ENCODE data around the gene ADCY7.
"Not testable (repeated sequence)": the region's sequence is repeated elsewhere in the genome, so short reads cannot be mapped to it uniquely, and the experiment has no call there.

The ADCY7 gene

DNA sequence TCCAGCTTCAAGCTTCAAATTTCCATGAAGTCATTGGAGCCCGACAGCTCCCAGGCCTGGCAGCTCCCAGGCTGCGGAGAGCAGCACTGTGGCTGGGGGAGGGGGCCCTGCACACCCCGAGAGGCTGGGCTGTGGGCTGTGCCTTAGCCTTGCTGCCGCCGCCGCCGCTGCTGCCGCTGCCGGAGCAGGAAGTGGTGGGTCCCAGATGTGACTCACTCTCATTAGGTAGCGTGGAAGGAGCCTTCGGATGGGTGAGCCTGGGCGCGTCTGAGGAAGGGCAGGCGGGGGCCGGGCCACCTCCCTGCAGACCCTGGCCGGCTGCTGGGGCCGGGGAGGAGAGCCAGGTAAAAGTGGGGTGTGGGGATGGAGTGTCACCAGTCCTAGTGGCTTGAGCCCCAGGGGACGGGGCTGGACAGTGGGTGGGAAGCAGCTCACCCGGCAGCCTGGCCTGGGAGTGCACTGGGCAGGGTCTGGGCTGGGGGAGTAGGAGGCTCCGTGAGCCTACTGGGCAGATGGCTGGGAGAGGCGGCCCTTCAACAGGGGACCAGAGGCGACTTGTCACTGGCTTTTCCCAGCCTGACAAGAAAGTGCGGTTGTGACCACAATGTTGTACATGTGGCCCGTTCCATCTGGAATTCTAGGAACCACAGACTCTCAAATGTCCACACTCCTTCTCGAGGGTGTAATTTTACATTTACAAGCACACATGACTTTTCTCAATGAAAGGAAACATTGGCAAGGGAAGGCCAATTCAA is at the start of gene ADCY7:
Gene ADCY7 (plus strand): TSS at position 215 of the 755 bp plus-strand sequence. CDS start 21,629 bp downstream, outside the sequence.
- no peak for DNase-seq

DNA sequence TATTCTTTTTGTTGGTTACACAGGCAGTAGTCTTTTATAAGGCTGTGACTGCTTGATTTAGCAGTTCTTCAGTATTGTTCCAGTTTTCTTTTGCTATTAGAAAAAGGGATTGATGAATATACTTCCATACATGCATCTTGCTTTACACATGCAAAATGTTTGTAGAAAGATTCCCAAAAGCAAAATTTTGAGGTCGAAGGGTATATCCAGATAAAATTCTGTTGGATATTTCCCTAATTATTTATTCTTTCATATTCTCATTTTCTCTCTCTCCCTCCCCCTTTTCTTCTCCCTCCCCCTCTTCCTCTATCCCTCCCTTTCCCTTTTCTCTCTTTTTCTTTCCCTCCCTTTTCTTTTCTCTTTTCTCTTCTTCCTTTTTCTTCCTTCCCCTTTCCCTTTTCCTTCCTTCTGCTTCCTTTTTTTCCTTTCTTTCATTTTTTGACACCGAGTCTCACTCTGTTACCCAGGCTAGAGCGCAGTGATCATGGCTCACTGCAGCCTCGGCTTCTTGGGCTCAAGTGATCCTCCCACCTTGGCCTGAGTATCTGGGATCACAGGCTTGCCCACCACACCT is 46.9 kb upstream of the ADCY7 start:
- DNase-seq = no peak

DNA sequence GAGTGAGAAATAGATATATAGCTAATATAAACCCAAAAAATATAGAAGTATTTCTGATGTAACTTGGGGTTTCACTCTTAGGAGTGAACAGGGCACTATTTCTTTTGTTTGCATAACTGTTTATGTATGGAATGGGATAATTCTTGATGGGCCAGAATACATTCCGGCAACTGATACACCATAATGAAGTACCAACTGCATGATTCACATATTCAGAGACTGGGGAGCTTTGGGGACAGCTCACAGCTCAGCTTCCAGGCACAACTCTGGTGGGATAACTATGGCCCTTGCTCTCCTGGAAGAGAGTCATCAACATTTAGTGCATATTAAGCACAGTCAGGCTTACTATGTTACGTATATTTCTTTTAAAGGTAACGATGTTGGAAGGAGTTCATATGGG is 42.1 kb upstream of the ADCY7 start:
- DNase-seq = no peak

DNA sequence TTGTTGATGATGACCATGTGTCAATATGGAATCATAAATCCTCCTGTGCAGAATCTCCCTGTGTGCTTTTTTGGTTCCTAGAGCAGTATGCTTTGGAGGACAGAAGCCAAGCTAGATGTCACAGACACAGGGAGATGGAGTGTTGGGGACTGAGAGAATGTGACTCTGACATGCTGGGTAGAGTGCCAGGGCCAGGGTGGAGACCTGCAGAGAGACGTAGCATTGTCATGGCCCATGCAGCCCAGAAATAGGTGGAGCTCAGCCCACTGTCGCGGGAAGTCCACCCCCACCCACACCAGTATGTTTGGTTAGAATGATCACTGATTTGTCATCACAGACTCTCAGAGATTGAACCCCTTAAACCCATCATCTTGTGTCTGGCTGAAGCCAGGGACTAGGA is 39.2 kb upstream of the ADCY7 start:
- DNase-seq = no peak

DNA sequence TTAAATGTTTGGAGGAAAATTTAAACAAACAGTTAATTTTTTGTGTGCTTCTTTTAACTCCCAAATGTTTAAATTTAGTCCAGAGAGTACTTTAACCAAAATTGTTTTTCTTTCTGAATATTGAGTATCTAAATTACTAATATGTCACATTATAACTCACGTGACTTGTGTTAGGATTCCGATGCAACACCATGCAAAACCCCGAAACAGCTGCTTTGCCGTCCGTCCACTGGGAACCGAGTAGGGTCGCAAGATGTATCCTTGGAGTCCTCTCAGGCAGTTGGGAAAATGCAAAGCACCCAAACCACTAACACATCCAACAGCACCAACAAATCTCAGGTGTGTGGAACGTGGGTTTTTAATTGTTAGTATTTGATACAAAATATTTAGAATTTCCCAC is 38.7 kb upstream of the ADCY7 start:
- DNase-seq = no peak

DNA sequence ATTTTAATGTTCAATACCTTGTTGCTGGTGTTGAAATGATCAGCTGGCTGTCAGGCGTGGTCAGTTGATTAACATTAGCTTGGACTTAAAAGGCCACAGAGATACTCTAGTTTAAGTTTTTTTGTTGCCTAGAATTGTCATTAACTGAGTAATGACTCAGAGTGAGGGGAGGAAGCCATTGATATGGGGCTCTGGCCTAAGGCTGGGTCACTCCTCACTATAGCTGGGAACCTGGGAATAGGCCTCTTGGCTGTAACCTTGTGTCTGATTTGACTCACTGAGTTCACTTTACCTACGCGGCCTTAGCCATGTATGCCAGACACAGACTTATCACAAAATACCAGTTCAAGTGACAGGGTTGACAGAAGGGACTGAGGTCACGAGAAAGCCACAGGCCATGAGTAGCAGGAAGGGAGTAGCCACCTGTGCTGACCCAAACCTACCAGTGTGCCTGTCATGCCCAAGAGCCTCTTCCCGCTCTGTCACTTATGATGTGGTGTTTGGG is 37.9 kb upstream of the ADCY7 start:
- DNase-seq = no peak

DNA sequence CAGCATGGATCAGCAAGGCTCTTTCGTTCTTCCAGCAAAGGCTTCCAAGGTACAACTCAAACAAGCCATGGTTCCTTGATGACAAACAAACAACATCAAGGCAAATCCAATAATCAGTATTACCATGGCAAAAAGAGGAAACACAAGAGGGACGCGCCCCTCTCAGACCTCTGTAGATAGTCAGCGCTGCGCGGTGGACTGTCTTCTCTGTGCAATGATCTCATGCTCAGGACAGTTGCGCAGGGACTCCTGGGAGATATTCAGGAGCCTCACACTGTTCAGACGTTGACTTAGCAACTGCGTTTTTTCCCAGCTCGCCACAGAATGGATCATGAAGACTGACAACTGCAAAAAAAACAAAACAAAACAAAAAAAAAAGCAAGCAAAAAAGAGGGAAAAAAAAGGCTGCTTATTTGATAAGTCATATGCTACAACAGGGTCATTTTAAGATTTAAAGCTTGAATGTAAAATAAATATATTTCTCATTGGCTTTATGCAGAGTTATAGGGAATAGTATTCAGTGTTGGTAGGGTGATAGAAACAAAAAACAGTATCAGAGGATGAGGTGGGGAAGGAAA is 37.1 kb upstream of the ADCY7 start:
- DNase-seq = no peak

DNA sequence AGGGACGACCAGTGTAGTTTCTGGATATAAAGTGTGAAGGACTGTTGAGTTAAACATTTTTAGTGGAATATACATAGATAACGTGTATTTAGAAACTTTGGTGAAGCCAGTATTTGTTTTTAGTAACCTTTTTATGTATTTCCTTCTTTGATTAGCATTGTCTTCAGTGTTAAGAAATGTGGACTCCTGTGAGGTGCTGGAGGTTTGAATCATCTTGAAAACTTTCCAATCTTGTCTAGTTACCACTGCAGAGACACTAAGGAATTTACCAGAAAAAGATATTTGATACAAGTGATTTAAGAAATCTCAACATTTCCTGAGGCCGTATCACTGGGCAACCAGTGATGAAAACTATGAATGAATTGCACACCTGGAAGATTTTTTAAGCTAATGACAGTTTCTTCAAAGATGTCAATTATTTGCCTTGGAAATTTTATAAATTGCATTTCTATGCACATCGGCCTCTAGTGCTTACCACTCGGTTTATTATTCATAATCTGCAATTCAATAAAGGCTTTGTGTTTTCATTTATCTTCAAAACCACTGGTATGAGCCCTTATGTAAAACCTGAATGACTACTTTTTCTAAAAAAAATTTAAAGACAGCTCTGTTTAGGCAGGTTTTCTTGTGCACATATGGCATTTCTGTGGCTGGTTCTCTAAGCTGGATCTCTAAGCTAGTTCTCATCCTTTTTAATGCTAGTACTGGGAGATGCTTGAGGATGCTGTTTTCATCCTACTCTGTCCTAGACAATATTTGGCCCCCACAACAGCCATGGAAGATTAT is 31.4 kb upstream of the ADCY7 start:
- no peak for DNase-seq

DNA sequence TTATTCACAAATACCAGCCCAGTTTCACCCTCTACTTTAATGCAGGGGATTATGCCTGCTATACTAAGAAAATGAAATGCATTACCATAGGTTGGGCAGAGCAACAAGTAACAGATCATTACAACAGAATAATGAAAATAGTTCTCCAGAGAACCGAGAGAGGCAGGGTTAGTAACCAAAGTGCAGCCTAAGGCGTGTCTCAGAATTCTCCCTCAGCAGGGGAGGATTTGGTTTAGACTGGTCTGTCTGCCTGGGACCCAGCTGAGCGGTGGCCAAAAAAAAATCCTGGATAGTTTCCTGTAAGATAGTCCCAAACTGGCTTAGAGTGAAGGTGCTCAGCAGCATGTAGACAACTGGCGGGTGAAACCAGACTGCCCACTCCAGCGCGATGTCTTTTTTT is 30.8 kb upstream of the ADCY7 start:
- DNase-seq = no peak

DNA sequence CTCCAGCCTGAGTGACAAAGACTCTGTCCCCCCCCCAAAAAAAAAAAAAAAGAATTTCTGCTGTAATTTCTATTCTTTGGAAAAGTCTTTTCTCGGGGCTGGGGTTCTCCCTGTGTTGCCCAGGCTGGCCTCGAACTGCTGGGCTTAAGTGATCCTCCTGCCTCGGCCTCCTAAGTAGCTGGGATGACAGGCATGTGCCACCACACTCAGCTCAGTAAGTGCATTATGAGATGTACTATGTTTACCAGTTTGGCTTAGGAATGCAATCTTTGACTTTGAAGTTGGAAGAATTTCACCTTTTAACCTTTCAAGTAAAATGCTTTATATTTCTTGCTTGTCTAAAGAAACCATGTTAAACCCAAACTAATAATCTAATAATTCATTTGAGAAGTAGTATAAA is 28.0 kb upstream of the ADCY7 start:
- DNase-seq = no peak

DNA sequence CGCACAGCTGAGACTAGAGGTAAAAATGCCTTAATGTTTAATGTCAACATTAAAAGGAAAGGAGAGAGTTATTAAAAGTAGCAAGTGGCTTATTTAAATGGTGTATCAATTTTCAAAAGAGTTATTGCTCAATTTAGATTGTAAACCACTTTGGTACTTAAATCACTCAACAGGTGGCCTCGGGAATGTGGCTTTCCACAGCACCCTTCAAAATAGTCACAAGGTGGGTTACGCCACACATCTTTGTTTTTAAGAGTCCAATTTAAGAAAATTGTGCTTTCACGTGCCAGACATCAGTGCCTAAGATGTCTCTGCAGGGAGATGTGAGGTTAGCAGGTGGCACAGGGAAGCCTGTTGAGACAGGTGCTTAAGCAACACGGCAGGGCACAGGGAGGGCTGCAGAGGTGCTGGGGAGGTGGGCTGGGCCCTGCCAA is 27.5 kb upstream of the ADCY7 start:
- DNase-seq = no peak

DNA sequence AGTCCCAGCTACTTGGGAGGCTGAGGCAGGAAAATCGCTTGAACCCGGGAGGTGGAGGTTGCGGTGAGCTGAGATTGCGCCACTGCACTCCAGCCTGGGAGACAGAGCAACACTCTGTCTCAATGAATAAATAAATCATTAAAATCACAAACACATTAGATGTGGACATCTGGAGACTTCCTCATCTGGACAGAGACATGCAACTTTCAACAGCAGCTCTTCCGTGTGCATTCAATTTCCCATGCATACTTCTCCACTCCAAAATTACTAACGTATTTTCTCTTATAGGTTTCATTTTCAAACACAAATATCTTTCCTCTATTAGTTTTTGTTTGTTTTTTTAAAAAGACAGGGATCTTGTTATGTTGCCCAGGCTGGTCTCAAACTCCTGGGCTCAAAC is 23.3 kb upstream of the ADCY7 start:
- DNase-seq = not testable (repeated sequence)

DNA sequence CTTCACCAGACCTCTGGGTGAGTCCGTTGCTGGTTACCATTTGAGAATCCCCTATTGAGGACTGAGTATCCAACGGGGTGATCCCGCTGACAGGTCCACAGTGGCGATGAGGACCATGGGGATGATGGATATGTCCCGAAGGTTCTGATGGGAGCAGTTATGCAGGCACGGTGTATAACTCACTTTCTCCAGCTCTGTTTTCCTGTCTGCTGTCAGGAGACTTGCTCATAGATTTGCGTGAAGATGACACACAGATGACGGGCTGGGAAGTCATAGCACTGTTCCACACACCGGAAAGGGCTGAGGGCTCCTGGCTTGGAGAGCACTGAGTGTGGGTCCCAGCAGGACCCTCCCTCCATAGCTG is 22.2 kb upstream of the ADCY7 start:
- DNase-seq = no peak

DNA sequence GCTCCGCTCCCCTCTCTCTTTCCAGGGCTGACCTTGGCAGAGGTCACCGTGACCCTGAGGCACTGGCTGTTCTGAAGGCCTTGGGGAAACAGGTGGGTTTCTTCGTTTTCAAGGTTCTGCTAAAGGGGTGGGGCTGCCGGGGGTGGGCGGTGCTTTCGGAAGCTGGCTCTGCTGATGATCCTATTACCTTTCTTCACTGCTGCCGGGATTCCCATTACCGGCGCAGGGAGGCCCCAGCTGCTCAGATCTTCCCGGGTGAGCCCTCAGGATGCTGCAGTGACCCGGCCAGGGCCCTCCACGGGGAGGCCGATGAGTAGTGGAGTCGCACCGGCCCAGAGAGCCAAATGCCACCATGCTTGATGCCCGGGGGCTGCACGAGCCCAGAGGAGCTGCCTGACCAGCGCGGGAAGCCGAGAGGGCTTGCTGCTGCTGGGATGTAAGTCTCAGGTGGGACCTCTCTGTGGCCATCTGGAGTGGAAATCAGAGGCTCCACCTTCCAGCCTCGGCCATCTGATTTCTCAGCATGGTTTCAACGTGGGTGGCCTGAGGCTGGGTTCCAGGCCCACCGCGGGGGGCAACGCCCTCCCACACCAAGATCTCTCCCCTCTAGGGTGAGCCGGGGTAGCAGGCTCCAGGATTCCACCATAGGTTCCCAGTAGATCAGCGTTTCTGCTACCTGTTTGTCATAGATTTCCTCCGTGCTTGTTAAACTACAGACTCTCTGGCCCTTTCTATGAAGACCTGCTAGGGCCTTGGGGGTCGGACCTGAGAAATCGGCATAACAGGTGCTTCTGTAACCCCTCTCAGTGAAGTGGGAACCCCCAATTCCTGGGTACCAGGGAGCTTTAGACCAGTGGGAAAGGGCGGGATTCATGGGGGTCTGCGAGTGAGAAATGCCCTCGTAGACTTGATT is 21.6 kb upstream of the ADCY7 start:
- DNase-seq = no peak

DNA sequence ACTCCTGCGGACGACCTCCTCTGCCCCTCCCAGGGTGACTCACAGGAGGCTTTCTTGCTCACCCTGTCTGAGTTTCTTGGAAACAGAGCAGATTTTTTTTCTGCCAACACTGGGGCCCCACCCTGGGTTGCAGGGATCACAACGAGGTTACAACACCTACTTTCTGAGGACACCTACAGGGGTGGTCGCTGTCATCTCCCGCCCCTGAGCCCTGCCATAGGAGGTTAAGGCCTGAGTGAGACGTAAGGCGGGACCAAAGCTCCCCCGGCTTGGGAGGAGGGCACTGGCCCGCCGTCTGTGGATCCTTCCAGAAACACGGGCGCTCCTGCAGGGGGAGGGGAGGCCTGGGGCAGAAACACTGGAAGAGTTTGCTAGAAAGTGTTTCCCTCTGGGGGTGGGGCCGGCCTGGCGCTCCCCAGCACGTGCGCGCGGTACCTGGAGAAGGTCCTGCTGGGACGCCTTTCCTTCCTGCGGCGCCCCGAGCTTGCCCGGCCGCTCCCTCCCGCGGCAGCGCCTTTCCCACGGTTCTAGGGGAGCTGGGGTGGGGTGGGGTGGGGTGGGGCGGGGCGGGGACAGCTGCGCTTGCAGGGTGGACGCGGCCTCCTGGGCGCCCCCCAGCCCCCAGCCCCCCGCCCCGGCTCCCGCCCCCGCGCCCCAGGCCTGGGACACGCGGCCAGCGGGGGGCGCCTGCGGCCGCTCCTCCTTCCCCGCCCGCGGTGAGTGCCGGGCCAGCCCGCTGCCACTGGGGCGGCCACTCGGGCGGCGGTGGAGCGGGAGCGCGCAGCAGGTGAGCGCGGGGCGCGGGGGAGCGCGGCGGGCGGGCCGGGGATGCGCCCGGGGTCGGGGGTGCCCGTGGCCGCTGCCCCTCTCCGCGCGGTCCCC is 20.7 kb upstream of the ADCY7 start:
- DNase-seq = no peak

DNA sequence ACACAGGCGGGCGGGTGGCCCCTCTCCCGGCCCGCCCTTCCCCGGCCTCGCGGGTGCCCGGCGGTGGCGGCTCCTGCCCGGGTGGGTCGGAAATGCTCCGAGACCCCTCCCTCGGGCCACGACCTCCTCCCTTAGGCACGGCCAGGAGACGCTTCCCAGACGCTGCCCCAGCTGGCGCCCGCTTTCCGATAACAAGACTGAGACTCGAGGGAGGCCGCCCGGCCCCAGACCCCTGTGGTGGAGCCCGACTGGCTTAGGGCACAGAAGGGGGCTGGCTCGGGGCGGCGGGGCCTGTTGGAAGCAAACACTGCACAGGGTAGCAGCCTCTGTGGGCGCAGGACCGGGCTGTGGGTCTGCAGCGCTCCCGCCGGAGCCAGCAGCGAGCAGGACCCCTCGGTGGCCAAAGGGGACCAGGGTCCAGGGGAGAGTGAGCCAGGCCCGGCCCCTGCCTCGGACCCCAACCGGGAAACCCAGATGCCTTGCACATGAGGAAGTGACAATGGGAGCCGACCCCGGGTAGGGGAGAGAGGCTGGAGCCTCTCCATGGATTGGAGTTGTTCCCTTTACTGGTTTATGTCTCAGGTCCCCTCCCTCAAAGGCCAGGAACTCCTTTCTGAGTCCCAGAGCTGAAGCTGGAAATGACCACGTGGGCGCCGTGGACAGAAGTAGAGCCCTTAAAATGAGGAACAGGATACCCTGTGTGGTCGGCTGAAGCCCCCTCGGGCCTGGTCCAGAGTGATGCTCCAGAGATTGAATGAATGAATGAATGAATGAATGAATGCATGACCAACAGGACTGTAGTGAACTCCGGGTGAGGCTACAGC is 19.8 kb upstream of the ADCY7 start:
- DNase-seq = no peak

DNA sequence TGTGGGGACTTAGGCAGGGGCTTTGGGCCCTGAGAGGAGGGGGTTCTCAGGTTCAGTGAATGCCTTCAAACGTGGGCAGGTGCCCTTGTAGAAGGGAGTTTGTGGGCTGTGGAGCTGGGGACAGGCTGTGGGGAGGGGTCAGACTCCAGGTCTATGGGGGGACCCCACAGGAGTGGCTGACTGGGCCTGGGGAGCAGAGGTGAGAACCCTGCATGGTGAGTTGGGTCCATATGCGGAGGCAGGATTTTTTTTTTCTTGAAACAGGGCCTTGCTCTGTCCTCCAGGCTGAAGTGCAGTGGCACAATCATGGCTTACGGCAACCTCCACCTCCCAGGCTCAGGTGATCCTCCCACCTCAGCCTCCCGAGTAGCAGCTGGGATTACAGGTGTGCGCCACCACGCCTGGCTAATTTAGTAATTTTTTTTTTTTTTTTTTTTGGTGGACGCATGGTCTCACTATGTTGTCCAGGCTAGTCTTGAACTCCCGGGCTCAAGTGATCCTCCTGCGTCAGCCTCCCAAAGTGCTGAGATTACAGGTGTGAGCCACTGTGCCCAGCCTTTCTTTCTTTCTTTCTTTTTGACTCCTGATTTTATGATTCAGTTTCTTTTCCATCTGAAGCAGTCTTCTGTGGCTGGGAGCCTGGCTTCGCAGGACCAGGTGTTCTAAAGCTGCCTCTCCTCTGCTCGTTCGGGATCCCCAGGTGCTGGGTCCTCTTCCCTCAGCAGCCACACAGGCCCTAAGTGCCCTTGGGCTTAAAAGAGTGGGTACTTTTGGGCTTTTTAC is 19.0 kb upstream of the ADCY7 start:
- no peak for DNase-seq

DNA sequence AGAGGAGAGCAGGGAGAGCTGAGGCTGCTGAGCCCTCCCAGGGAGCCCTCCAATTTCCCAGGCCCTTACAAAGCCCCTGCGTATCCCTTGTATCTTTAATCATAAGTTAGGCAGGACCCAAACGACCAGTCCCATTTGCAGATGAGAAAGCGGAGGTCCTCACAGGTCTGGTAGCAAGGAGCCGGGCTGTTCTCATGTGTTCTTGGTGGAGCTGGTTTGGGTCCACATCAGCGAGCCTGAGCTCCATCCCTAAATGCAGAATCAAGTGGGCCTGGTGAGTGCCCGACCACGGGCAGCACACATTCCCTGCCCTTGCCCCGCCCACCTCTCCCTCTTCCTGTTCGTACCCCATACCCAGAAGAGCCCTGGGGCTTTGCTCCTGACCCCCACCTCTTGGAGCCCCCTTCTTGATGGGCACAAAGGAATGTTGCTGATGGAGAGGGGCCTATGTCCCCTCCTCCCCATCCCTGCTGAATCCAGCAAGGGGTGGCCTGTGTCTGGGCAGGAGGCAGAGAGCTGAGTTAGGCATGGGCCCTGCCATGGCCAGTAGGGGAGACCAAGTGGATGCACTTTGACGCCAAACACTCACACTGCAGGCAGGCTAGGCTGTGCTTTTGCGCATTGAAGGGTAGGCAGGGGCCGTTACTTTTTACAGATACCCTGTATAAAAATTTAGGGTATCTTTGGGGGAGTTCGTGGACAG is 18.3 kb upstream of the ADCY7 start:
- DNase-seq = no peak

DNA sequence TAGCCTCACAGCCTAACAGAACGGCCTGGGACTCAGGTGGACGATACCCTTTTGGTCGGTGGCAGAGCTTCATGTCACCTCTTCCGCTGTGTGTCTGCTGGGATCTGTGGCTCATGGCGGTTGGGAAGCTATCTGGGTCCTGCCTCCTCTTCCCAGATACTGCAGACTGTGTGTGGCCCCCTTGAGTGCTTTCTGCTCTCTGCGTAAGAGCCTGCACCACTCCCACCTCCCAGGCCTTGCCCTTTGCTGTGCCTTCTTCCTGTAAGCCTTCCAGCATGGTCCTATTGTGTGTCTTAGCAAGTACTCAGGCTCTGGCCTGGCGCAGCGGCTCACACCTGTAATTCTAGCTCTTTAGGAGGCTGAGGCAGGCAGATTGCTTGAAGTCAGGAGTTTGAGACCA is 17.5 kb upstream of the ADCY7 start:
- DNase-seq = no peak
